Forelimb muscle (tissue), 1 donor: ENCODE measurements around the gene KIF3C. TPM values are rescaled to one million over a fixed set of nuclear protein-coding genes. Genes with fewer than 3 reads are reported as not detected.
"Not testable (repeated sequence)": the region's sequence is repeated elsewhere in the genome, so short reads cannot be mapped to it uniquely, and the experiment has no call there.

Experiments
- DNase-seq: peaks from one replicate; pipeline ENCODE4 v3.0.0-alpha.2; 2013; ENCODE audit warnings: low read depth
- polyA plus RNA-seq: library from polyadenylated mRNA; unstranded; fragments of 120-200 nt; gene quantifications from one replicate; pipeline ENCODE4 v1.2.1, GENCODE V29; 2013; ENCODE audit not compliant: insufficient read length

The KIF3C gene
- polyA plus RNA-seq = 8.3 TPM

DNA sequence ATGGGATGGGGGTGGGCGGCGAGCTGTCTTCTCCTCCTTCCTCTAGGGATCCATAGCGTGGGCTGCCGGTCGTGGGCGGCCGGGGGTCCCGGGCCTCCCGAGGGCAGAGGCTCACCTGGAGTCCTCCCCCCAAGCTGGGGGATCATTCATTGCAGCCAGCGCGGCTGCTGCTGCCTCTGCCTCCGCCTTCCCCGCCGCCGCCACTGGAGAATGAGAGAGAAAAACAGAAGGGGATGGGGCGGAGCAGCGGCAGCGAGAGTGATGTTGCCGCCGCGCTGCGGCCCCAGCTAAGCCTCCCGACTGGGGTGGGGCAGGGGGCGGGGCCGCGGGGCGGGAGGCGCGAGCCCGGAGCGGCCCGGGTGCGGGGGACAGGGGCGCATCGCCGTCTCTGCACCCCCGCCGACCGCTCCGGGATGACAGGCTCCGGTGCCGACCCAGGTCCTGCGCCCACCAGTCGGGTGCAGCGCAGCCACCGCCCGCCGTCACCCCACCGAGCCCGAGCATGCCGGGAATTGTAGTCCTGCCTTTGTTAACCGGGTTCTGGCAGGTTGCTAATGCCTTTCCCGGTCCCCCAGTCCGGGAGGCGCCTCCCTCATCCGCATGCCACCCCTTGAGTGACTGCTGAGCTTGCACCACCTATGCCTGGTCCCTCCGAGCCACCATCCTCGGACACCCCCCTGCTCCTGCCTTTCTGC is at the start of gene KIF3C:
Gene KIF3C, minus strand, starts transcription at position 225 of the 695 bp plus-strand sequence. CDS start 580 bp downstream, outside the sequence.
- no peak for DNase-seq

DNA sequence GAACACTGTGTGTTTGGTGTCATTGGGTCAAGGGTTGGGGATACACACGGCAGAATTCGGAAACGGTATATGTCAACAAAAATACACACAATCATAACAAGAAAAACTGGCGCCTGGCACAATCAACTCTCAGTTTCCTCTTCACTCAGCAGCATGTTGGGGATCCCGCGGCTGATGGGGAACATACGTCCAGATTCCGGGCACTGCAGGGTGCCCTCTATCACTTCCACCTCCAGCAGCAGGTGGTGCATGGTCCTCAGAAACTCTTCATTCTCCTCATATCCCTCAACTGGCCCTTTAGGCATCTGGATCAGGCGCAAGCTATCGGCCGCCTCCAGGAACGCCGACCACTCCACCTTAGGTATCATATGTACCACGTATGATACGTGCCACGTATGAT is 45.8 kb upstream of the KIF3C start:
- DNase-seq = not testable (repeated sequence)

DNA sequence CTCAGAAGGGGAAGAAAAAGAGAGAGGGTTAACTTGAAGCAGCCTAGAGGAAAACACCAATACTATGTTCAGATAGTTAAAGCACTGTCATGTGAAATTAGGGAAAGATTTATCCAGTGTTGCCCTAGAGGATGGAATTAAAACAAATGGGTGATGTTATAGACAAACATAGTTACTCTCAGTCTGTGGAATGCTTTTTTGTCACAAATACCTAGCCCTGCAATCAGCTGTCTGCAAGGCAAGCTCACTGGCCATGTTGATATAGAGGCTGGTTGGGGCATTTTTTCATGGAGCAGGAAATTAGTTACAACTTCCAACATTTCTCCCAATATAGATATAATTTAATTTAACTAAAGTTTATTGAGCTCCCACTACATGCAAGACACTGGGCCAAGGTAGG is 43.2 kb upstream of the KIF3C start:
- DNase-seq = no peak

DNA sequence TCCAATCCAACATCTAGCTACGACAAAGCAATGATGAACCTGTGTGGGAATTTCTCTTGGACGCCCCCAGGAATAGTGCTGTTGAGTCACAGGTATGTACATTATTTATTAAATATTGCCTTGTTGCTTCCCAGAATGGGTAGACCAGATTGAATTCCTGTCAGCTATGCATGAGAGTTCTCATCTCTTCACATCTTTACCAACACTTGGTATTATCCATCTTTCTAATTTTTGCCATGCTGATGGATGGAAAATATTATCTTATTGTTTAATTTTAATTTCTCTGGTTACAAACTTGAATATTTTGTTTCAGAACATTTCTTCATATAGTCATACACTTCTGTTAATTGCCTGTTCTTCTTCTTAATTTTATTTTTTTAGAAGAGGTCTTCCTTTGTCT is 42.0 kb upstream of the KIF3C start:
- no peak for DNase-seq

DNA sequence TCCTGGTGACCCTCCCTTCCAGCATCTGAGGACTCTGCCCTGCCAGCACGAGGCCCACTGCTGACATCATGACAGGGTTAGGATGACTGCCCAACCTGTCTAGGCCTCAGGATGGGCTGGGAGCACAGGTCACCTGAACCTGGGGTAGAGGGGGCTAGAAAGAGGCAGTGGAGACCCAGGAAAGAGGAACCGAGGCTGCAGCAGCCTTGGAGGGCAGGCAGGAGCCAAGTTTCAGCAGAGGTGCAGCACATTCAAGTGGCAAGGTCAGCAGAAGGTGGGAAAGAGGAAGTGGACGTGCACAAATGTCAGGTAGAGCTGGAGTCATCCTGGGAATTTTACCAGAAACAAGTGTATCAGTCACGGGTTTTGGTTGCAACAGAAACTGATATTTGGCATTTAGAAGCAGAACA is 37.9 kb upstream of the KIF3C start:
- DNase-seq = no peak

DNA sequence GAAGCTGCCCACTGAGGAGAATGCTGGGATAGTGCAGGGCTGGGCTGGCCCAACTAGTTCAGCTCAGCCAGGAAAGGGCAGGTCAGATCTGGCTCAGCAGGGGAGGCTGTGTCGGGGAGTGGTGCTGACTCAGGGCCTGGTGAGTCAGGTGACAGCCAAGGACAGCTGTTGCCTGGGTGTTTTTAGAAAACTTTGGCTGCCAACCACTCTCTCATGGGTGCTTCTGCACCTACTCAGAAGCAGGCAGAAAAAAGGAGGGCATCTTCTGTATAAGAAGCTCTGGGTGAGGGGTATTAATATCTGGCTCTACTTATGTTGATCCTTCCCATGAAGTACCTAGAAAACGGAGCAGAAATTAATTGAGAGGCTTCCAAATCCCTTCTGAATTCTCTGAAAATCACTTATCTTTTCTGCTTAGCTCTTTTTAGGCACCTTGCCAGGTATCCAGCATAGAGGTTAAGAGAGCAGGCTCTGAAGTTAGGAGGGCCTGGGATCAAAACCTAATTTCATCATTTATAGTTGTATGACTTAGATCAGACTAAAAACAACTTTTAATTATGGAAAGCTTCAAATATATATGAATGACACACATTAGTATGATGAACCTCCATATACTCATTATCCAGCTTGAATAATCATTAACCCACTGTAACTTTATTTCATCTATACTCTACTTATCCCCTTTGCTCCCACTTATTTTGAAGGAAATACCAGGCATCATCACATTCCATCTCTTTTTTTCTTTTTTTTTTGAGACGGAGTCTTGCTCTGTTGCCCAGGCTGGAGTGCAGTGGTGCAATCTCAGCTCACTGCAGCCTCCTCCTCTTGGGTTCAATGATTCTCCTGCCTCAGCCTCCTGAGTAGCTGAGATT is 36.1 kb upstream of the KIF3C start:
- no peak for DNase-seq

DNA sequence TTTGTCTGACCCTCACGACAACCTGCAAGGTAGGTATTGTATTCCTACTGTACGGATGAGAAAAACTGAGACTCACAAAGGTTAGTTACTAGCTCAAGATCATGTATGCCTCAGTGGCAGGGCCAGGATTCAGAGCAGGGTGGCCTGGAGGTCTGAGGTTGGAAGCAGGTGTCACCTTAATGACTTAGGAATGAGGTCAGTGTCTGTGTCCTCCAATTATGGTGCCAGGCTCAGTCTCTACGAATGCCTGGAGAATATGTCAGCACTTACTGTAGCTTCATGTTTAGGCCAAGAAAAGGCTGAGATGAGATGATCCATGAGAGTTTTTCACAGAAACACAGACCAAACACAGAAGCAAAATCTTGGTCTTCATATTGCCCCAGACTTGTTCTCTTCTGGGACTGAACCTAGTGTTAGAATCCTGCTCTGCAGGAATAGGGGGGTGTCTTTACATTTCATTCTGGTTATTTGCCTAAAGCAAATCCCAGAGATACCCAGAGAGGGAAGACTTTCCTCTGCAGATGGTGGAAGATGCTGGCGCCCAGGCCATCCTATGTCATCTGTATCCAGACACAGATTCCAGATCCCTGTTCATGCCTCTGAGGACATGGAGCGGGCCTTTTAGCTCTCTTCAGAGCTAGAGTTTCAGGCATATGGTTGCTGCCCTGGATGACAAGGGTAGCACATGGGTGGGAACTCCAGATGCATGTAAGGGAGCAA is 35.3 kb upstream of the KIF3C start:
- DNase-seq = no peak

DNA sequence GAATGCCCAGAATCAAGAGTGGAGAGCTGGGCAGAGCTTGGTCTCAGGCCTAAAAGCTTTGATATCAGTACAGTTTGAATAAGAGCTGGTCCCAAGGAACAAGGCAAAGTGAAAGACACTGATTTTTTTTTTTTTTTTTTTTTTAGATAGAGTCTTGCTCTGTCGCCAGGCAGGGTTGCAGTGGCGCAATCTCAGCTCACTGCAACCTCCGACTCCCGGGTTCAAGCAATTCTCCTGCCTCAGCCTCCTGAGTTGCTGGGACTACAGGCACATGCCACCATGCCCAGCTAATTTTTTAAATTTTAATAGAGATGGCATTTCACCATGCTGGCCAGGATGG is 34.4 kb upstream of the KIF3C start:
- DNase-seq = not testable (repeated sequence)

DNA sequence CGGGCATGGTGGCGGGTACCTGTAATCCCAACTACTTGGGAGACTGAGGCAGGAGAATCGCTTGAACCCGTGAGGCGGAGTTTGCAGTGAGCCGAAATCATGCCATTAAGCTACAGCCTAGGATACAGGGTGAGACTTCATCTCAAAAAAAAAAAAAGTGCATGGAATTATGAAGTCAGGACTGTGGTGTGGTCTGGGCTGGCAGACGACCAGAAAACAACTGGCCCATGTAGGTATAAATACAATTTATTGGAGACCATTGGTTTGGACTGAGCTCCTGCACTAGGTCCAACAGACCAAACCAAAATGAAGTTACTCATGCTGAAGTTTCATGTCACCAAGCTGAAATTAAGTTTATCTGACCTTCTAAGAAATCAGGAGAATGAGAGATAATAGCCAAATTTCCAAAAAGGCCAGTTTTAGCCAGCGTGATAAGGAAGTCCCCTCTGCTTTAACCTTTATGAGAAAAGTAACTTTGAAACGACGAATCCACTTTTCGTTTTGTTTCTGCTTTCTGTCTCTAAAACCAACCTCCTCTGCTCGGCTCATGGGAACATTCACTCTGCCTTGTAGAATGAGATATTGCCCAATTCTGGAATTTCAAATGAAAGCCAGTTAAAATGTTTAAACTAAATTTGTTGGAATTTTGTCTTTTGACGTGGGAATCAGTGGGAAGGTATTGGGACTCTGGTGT is 33.9 kb upstream of the KIF3C start:
- DNase-seq = no peak

DNA sequence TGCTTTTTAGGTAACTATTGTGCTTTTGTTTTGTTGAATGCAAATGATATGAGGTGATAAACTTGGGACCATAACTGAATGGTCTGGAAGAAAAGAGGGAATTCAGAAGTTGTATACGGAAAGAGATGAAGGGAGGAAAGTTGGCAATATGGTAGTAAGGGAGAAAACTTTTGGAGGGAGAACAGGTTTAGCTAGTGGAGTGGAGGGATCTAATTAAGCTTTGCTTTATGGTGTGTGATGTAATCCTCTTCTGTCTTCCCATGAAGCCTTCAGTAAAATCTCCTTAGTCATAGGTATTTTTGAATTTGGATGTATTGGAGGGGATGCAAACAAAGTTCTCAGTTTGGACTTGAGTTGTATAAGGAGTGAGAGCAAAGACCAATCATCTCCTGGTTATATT is 31.4 kb upstream of the KIF3C start:
- DNase-seq = no peak

DNA sequence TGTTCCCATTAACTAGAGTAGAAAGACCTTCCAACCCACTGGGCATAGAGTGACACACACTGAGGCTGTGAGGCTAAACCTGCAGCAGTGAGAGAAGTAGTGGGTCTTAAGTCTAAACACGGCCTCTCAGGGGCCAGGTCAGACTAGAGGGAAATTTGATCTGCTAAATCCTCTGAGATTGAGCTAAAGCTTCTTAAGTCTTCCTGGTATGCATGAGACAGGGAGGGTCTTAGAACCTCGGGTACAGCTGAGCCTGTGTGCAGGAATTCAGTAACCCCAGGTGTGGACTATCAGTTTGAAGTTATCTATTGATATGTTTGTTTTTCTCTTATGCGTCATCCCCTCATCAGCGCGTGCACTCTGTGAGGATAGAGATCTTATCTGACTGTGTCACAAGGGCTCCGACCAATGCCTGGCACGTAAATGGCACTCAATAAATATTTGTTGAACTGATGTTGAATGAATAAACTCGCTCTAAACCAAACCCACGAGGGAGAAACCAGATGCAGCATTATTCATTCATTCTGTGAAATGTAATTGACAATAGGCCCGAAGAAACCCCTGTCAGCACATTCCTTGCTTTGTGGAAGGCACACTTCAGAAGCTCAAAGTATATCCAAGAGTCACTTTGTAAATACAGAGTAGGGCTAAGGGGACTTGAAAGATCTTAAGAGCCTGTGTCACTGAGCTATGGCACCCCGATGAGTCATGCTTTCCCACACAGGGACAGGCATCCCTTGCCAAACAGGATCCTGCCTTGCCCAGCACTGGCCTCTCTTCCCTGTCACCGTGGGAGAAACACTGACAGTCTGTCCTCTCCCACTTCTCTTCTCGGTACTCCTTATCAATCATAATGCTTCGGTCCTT is 29.9 kb upstream of the KIF3C start:
- no peak for DNase-seq

DNA sequence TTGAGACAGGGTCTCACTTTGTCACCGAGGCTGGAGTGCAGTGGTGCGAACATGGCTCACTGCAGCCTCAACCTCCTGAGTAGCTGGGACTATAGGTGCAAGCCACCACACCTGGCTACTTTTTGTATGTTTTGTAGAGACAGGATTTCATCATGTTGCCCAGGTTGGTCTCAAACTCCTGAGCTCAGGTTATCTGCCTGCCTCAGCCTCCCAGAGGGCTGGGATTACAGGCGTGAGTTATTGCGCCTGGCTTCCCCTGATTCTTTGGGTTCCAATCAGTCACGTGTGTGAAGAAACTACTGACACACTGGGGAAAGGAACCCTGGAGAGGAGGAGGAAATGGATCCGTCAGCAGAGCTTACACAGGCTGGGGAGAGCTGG is 29.3 kb upstream of the KIF3C start:
- no peak for DNase-seq

DNA sequence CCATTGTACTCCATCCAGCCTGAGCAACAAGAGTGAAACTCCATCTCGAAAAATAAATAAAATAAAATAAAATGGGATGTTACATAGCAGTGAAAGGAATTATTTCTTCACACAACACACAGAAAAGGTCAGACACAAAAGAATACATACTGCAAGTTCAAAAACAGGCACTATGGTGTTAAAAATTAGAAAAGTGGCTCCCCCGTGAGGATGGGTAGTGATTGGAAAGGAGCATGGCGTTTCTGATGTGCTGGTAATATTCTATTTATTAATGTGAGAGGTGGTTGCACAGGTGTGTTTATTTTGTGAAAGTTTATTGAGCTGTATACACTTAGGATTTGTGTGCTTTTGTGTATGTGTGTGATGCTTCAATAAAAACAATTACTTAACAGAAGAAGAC is 28.6 kb upstream of the KIF3C start:
- no peak for DNase-seq

DNA sequence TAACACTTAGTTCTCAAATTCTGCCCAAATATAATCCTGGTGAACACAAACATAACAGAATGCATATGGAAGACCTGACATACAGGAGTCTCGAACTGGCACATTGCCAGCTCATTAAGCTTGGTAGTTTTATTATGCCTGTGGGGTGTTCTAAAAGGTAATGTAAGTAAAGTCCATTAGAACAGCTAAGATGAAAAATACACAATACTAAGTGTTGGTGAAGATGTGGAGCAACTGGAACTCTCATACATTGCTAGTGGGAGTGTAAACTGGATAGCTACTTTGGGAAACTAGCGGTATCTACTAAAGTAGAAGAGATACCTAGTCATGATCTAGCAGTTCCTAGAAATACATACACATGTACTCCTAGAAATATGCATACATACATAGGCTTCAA is 27.3 kb upstream of the KIF3C start:
- no peak for DNase-seq

DNA sequence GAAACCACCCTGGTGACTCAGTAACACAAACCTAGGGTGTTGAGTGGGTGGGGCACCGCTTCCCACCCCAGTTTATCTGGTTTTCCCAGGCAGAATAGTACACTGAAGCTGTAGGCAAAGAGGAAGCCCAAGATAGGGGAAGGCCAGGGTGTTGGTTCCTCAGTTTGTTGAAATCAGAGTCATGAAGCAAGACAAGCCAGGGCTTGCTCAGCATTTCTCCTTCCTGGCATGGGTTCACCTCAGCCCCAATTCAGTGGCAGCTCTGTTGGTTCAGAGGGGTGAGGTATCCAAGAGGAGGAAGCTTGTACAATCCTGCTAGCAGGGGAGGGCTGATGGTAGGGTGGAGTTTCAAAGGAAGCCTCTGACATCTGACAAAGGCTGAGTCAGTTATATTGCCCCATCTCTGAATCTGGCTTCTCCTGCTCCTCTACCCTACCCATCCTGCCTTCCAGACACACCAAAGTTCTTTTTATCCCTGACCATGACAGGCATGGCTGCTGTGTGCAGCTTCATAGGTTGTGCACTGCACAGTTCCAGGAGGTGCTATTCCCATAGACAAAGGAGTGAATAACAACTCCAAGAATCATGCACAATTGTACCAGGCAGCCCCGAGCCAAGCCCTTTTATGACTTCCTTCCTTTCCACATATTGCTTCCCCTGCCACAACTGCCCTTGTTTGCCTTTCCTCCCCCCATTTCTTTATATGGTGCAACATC is 26.7 kb upstream of the KIF3C start:
- no peak for DNase-seq

DNA sequence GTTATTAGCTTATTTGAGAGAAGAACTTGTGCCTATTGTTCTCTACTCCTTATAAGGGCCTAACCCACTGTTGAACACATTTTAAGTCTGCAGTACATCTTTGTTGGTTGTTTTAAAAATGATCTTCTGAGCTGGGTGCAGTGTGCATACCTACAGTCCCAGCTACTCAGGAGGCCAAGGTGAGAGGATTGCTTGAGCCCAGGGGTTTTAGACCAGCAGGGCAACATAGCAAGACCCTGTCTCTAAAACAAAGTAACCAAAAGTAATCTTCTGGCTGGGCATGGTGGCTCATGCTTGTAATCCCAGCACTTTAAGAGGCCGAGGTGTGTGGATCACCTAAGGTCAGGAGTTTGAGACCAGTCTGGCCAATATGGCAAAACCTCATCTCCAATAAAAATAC is 25.8 kb upstream of the KIF3C start:
- DNase-seq = no peak

DNA sequence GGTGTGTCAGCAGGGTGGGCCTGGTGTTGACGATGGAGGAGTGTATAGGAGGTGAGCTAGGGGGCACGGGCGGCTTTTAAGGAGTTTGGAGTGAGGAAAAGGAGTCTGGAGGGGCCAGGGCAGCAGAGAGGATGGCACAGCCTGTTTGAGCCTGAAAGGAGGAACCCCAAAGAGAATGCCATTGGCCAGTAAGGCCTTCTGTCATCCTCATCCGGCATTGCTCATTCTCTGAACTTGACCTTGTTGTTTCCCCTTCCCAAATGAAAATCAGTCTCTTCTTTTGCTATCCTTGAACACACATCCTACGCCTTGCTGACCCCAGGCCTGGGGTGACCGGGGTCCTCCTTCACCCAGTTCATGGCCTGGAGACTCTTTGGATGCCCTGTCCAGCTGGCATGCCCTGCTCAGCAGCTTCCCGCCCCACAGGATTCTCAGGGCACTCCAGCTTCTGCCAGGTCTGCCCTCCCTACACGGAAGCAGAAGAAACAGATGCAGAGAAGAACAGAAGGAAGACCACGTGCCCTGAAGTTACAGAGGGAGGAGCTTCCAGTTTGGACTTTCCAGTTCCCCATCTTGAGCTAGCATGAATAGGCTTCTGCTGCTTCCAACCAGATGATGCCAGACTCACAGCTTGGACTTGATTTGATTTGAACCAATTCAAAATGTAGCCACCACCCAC is 20.5 kb upstream of the KIF3C start:
- no peak for DNase-seq

DNA sequence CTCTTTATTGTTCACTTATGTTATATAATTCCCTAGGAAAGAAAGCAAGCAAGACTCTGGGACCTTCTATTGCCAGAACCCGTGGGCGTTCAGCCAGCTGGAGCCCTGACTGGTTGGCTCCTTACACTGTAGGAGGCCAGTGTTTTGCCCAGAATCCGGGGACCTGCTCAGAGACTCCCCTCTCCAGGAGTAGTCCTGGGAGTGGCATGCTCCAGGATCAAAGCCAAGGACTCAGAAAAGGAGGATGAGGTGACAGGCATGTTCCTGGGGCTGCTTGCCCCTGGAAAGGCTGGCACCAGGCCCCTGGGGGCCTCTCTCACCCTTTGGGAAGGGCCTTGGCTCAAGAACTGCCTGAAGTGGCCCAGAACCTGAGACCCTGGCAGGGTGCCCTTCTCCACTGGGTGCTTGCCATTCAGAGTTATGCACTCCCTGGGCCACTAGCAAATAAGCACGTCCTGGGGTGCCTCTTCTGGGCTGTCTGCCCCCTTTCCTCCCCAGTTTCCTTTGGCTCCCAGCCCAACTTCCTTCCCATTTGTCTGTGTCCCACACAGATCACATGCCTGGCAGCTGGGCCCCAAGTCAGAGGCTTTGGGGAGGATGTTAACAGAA is 19.6 kb upstream of the KIF3C start:
- no peak for DNase-seq

DNA sequence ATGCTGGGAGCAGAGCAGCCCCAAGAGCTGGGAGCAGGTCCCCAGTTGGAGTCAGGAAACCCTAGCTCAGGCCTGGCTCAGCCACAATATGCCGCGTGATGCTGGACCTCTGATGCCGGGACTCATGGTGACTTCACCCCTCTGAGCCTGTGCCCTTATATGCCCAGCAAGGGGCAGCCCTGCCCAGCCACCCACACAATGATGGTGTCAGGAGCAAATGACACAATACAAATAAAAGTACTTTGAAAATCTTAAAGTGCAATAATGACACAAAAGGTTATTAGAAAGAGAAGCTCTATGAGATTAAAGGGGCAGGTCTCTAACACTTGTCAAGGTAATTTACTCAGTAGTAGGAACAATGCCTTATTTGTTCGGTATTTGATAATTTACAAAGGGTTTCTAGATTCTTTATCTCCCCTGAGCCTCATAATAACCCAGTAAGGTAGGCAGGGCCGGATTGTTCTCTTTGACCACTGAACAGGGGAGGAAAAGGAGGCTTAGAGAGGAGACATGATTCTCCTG is 18.3 kb upstream of the KIF3C start:
- DNase-seq = no peak
